T1000 (cell line): ENCODE measurements around the gene ULK4.
"Not testable (repeated sequence)": the region's sequence is repeated elsewhere in the genome, so short reads cannot be mapped to it uniquely, and the experiment has no call there.

ENCODE experiments used
- DNase-seq: peaks from one replicate; lab custom pipeline; 2025; ENCODE audit warnings: mixed read lengths; lab: John Stamatoyannopoulos, UW

The ULK4 gene

GRCh38 chr3:41502023-41502422, 459.9 kb downstream of the ULK4 start:
- DNase-seq: no peak

- no peak for DNase-seq
Measured at GRCh38 chr3:41498847-41499246, 463.1 kb downstream of the ULK4 start.

- no peak for DNase-seq
Measured at GRCh38 chr3:41490360-41490759, 471.5 kb downstream of the ULK4 start.

- no peak for DNase-seq
Measured at GRCh38 chr3:41489231-41489630, 472.7 kb downstream of the ULK4 start.

- no peak for DNase-seq
Measured at GRCh38 chr3:41488501-41488900, 473.4 kb downstream of the ULK4 start.

- no peak for DNase-seq
Measured at GRCh38 chr3:41485484-41485883, 476.4 kb downstream of the ULK4 start.

- no peak for DNase-seq
Measured at GRCh38 chr3:41482134-41482533, 479.8 kb downstream of the ULK4 start.

GRCh38 chr3:41478278-41478677, 483.6 kb downstream of the ULK4 start:
- DNase-seq: no peak

GRCh38 chr3:41477399-41478014, 484.4 kb downstream of the ULK4 start:
- DNase-seq: no peak

GRCh38 chr3:41469083-41469482, 492.8 kb downstream of the ULK4 start:
- no peak for DNase-seq

- DNase-seq: no peak
Measured at GRCh38 chr3:41467481-41467880, 494.4 kb downstream of the ULK4 start.

- DNase-seq: no peak
Measured at GRCh38 chr3:41464858-41465257, 497.0 kb downstream of the ULK4 start.

GRCh38 chr3:41464401-41464800, 497.5 kb downstream of the ULK4 start:
- DNase-seq: no peak

GRCh38 chr3:41462103-41462691, 499.7 kb downstream of the ULK4 start:
- no peak for DNase-seq

- DNase-seq: no peak
Measured at GRCh38 chr3:41460736-41461135, 501.2 kb downstream of the ULK4 start.

- DNase-seq: no peak
Measured at GRCh38 chr3:41457176-41457575, 504.7 kb downstream of the ULK4 start.

GRCh38 chr3:41456162-41456561, 505.7 kb downstream of the ULK4 start:
- no peak for DNase-seq

GRCh38 chr3:41453618-41454017, 508.3 kb downstream of the ULK4 start:
- DNase-seq: not testable (repeated sequence)

GRCh38 chr3:41450416-41451231, 511.3 kb downstream of the ULK4 start:
- DNase-seq: no peak

- no peak for DNase-seq
Measured at GRCh38 chr3:41448396-41448795, 513.5 kb downstream of the ULK4 start.

- no peak for DNase-seq
Measured at GRCh38 chr3:41447701-41448100, 514.2 kb downstream of the ULK4 start.

- not testable (repeated sequence) for DNase-seq
Measured at GRCh38 chr3:41446316-41446715, 515.6 kb downstream of the ULK4 start.

GRCh38 chr3:41441568-41441967, 520.3 kb downstream of the ULK4 start:
- DNase-seq: no peak
